GM19099 (cell line): ENCODE results near the gene PRRT1.

Source experiments
- POLR2A ChIP-seq: IDR thresholded peaks from 3 replicates; pipeline ENCODE4 v1.6.1; 2011; ENCODE audit warnings: low read depth; ENCODE audit not compliant: insufficient read length; ENCODE audit errors: extremely low read depth

PRRT1 gene

DNA sequence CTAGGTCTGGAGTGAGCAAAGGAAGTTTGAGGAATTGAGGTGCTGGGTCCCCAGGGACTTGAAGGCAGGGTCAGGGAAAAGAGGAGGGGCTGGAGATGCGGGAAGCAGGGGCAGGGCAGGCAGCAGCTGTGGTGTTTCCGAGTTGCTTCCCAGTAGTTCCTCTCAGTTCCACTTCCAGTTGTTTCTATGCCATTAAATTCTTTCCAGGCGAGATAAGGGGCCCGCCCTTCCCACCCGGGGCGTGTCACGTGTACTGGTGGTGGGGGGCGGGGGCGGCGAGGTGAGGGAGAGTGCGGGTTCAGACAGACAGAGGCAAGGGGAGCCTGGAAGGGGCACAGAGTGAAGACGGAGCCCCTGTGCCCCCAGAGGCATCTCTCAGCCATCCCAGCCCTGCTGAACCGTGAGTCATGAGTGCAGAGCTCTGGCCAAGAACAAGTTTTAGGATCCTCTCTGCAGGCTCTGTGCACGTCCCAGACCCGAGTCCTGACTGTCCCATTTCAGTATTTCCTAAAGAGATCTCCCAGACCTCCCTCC, 43.6 kb downstream of the PRRT1 start:
- no peak for TF ChIP-seq POLR2A

DNA sequence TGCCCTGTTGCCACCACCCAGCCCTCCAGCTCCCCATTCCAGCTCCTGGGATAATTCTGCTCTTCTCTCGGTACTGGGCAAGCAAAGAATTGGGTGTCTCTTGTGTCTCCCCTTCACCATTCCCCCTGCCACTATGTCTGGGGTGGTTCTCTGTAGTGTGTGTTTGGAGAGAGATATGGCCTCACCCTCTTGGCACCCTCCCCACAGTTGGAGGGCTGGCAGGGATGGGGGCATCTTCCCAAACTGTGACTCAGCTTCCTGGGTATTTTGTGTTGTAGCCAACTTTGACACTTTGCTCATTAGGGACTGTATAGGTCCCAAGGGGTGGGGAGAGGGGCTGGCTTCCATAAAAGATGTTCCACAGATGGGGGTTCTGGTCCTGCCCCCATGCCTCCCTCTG, 44.3 kb downstream of the PRRT1 start:
- TF ChIP-seq POLR2A, result no peak

DNA sequence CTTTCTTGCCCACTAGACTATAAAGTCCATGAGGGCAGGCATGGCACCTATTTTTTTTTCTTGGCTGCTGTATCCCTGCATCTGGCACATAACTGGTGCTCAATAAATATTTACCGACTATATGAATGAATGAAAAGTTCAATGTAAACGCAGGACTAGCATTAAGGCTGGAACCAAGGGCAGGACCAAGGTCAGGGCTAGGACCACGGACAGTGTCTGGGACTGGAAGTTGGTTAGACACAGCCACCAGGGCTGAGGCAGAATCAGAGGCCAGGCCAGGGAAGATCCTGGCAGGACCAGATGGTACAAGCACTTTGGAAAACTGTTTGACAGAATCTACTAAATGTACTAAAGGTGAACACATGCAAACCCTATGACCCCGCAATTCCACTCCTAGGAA, 46.3 kb downstream of the PRRT1 start:
- TF ChIP-seq POLR2A, result no peak

DNA sequence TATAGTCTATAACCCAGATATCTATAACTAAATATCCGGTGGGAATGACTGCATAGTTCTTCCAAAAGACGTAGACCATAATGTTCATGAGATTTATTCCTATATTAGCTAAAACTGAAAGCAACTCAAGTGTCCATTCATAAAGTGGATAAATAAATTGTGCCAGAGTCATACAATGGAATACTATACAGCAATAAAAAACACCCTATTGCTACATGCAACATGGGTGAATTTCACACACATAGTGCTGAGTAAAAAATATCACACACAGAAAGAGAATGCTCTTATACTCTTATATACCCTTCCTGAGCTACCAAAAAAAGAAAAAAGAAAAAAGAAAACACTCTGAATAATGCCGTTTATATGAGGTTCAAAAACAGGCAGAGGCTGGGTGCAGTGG, 49.5 kb downstream of the PRRT1 start:
- no peak for TF ChIP-seq POLR2A
